NCI-H748 (cell line): ENCODE results near the gene ST7L.
A peak's percentile ranks its signal among the peaks of the same experiment; 100 is the strongest.
"Not testable (repeated sequence)": the region's sequence is repeated elsewhere in the genome, so short reads cannot be mapped to it uniquely, and the experiment has no call there.

Experiments used
- DNase-seq: peaks from one replicate; lab custom pipeline; 2025; ENCODE audit not compliant: unreplicated experiment; lab: John Stamatoyannopoulos, UW

The ST7L gene

GRCh38 chr1:112618721-112619517, at the start of gene ST7L:
TSS of gene ST7L (minus strand) at chr1:112619141. CDS start at chr1:112619113, 28 bp downstream.
- DNase-seq: peak; percentile 81

GRCh38 chr1:112666946-112667345, 48.0 kb upstream of the ST7L start:
- DNase-seq: no peak

GRCh38 chr1:112665857-112666256, 46.9 kb upstream of the ST7L start:
- DNase-seq: no peak

GRCh38 chr1:112651205-112651604, 32.3 kb upstream of the ST7L start:
- no peak for DNase-seq

- no peak for DNase-seq
Measured at GRCh38 chr1:112646225-112646624, 27.3 kb upstream of the ST7L start.

GRCh38 chr1:112643080-112643479, 24.1 kb upstream of the ST7L start:
- DNase-seq: no peak

GRCh38 chr1:112640437-112640836, 21.5 kb upstream of the ST7L start:
- not testable (repeated sequence) for DNase-seq

- no peak for DNase-seq
Measured at GRCh38 chr1:112638110-112638428, 19.1 kb upstream of the ST7L start.

- DNase-seq: no peak
Measured at GRCh38 chr1:112637254-112638109, 18.5 kb upstream of the ST7L start.

GRCh38 chr1:112636597-112637253, 17.8 kb upstream of the ST7L start:
- no peak for DNase-seq

- DNase-seq: no peak
Measured at GRCh38 chr1:112636056-112636455, 17.1 kb upstream of the ST7L start.

GRCh38 chr1:112634367-112634766, 15.4 kb upstream of the ST7L start:
- DNase-seq: no peak

GRCh38 chr1:112633628-112634027, 14.7 kb upstream of the ST7L start:
- no peak for DNase-seq

GRCh38 chr1:112629256-112629655, 10.3 kb upstream of the ST7L start:
- no peak for DNase-seq

- DNase-seq: no peak
Measured at GRCh38 chr1:112628516-112628915, 9.6 kb upstream of the ST7L start.

- DNase-seq: no peak
Measured at GRCh38 chr1:112626887-112627286, 7.9 kb upstream of the ST7L start.

GRCh38 chr1:112626193-112626592, 7.3 kb upstream of the ST7L start:
- DNase-seq: no peak

- no peak for DNase-seq
Measured at GRCh38 chr1:112625696-112626095, 6.8 kb upstream of the ST7L start.

GRCh38 chr1:112624493-112624892, 5.6 kb upstream of the ST7L start:
- not testable (repeated sequence) for DNase-seq

- DNase-seq: no peak
Measured at GRCh38 chr1:112620377-112620695, 1.4 kb upstream of the ST7L start.

GRCh38 chr1:112619518-112620376, 806 bp upstream of the ST7L start, which contains the start of gene CAPZA1:
TSS of gene CAPZA1 (plus strand) at chr1:112619832. CDS start at chr1:112619845, 13 bp downstream.
- DNase-seq: peak; percentile 91
